ENCODE measurements around the gene HOATZ.

HOATZ gene

GRCh38 chr11:111585371-111585770 lies 70.8 kb downstream of the HOATZ start:
- DNase-seq, result peak; percentile 91

- peak; percentile 56 for DNase-seq
Observed at GRCh38 chr11:111586388-111586831, 71.8 kb downstream of the HOATZ start.
